Fibroblast of skin of left biceps (primary cell): Measurements from ENCODE around the gene YAP1.
A peak's percentile ranks its signal among the peaks of the same experiment; 100 is the strongest.

Source experiments
- DNase-seq, 2 experiments: peaks; one replicate each; pipeline ENCODE4 v3.0.0-alpha.2; 2013; ENCODE audit warnings: low read depth in 2 of 2

Gene YAP1

GRCh38 chr11:102279641-102280170 is 169.5 kb downstream of the YAP1 start:
- DNase-seq = peak; percentile 64 to 73

- no peak for DNase-seq
Observed at GRCh38 chr11:102280245-102280833, 170.1 kb downstream of the YAP1 start.
